GM12891 (cell line): Measurements from ENCODE around the gene MUCL3.

Source experiments
- POLR2AphosphoS5 ChIP-seq: IDR thresholded peaks from 2 replicates; pipeline ENCODE4 v1.6.1; 2011; ENCODE audit warnings: low read depth, low read length, control low read depth
- TAF1 ChIP-seq: IDR thresholded peaks from 2 replicates; pipeline ENCODE4 v1.6.1; 2011; ENCODE audit warnings: low read depth, low read length, control low read depth

- TF ChIP-seq POLR2AphosphoS5 (no peak), TAF1 (no peak)
Measured at GRCh38 chr6:30900863-30901417, 39.8 kb upstream of the MUCL3 start.
